ENCODE results near the gene CDCA4.

The CDCA4 gene

DNA sequence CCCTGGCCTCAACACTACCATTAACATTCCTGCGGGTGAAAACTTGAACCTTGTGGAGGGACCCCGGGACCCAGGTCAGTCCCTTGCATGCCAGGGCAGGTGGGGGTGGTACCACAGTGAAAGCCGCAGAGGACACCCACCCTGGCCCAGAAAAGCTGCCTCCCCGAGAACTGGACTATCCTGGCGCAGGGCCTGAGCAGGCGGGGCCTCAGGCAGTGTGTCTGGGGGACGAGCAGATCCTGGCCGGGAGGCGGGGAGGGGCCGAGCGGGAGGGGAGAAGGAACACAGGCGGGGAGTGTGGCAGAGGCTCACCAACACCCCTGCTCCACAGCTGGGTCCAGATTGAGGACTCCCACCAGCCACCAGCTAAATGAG, 52.7 kb downstream of the CDCA4 start:
- peak; percentile 58 for DNase-seq (ENCODE audit: low read depth)
- TF ChIP-seq, protein P1, sequence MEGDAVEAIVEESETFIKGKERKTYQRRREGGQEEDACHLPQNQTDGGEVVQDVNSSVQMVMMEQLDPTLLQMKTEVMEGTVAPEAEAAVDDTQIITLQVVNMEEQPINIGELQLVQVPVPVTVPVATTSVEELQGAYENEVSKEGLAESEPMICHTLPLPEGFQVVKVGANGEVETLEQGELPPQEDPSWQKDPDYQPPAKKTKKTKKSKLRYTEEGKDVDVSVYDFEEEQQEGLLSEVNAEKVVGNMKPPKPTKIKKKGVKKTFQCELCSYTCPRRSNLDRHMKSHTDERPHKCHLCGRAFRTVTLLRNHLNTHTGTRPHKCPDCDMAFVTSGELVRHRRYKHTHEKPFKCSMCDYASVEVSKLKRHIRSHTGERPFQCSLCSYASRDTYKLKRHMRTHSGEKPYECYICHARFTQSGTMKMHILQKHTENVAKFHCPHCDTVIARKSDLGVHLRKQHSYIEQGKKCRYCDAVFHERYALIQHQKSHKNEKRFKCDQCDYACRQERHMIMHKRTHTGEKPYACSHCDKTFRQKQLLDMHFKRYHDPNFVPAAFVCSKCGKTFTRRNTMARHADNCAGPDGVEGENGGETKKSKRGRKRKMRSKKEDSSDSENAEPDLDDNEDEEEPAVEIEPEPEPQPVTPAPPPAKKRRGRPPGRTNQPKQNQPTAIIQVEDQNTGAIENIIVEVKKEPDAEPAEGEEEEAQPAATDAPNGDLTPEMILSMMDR (IDR thresholded peaks at IDR 0.05; ENCODE audit: low read length, missing control alignments) = no peak
- H3K4me3 ChIP-seq (replicated peaks; ENCODE audit: low read depth, low read length) = peak overlapping the region; percentile 40

DNA sequence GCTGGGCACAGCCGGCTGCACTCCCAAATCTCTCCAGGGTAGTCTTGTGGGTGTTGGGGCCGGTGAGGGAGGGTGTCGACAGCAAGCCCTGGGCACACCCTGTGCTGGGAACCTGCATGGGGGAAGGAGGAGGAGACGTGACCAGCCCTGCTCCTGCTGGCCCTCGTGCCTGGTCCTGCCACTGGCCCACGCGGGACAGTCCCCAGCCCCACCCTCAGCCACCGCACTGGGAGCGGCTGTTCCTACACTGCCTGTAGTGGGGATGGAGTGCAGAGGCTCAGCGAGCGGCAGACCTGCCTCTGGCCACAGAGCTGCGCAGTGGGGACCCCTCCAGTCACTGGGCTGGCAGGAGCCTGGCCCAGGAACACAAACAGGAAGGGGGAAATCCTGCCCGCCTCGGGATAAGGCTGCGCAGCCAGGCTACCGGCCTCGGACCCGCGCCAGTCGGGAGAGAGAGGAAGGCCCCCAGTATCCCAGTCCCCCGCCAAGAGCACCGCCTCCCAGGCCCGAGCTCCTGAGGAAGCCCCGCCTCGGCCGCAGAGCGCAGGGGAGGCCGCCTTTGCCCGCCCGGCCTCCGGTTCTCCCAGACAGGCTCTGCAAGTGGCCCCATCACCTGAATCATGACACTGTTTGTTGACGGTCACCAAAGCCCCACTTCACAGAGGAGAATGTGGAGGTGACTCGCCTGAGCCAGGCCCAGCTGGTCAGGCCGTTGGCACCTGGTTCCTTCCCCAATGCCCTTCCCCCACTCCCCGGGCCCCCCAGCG, 53.3 kb downstream of the CDCA4 start:
- DNase-seq (ENCODE audit: low read depth) = peak; percentile 40
- TF ChIP-seq, protein P1 (IDR thresholded peaks at IDR 0.05; ENCODE audit: low read length, missing control alignments) = no peak
- H3K4me3 ChIP-seq (replicated peaks; ENCODE audit: low read depth, low read length) = peak overlapping the region; percentile 40

DNA sequence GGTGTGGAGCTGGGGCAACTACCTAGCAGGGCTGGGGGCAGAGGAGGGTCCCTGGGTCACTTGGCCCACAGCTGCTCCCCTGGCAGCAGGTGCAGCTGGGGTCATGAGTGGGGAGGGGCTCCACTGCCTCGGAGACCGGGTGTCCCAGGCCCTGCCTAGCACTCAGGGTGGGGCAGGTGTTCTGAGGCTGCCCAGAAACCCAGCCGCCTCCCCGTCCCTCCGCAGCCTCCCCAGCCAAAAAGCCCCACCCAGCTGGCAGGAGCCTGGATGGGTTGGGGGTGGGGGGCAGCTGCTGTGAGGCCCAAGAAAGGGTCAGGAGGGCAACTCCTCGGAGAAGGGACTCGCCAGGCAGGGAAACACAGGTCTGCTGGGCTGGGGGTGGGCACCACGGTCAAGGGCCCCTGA, 53.9 kb downstream of the CDCA4 start:
- TF ChIP-seq, protein P1 (IDR thresholded peaks at IDR 0.05; ENCODE audit: low read length, missing control alignments) = no peak
- DNase-seq (ENCODE audit: low read depth) = no peak
- H3K4me3 ChIP-seq (replicated peaks; ENCODE audit: low read depth, low read length) = no peak overlapping the region

DNA sequence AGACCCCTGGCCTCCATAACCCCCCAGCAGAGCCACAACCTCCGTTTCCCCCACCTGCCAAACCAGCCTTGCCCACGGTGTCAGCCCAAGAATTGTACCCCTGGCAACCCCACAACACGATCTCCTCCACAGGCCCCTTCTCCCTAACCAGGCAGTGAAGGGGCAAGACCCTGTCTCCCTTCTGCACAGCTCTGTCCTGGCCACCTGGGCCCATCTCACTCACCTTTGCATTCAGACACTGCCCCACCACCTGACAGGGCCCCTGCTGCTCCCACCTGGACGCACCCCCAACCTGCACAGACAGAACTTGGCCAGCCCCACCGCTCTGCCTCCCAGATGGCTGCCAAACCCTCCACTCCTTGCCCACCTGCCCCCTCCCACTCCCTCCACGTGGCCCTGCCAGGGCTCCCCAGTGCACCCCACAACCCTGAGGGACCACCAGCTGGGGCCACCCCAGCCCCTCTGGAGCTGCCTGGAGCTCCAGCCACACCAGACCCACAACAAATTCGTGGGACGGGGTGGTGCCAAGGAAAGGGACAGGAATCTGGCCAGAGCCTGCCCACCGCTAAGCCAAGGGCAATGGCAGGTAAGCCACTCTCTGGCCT, 54.5 kb downstream of the CDCA4 start:
- TF ChIP-seq, protein P1 (IDR thresholded peaks at IDR 0.05; ENCODE audit: low read length, missing control alignments) = no peak
- no peak overlapping the region for H3K4me3 ChIP-seq (replicated peaks; ENCODE audit: low read depth, low read length)
- DNase-seq (ENCODE audit: low read depth) = no peak

DNA sequence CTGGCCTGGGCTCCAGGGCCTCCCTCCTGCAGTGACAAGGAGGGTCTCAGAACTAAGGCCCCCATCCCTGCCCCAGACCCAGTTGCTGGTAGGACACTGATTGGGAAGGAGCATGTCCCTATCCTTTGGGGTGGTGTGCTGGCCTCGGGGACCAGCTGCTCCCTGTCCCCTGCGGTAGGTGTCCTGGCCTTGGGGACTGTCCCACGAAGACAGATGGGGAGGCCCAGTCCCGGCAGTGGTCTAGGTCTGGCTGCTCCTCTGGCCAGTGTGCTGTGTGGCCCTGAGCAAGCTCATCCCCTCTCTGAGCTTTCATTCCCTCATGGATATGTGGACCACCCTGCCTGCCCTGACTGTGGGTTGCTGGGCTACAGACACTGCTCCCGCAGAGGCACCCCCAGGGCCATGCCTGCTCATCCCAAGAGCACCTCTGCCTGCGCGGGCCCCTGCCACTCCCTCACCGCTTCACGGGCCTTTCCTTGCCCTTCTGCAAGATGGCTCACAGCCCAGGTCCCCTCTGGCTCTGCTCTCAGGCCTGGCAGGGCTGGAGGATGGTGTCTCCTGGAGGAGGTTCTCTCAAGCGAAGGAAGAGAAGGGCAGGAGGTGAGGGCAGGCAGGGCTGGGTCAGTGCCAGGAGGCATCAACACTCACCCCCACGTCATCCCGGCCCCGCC, 55.2 kb downstream of the CDCA4 start:
- DNase-seq (ENCODE audit: low read depth) = no peak
- H3K4me3 ChIP-seq (replicated peaks; ENCODE audit: low read depth, low read length) = no peak overlapping the region
- TF ChIP-seq, protein P1 (IDR thresholded peaks at IDR 0.05; ENCODE audit: low read length, missing control alignments) = no peak

DNA sequence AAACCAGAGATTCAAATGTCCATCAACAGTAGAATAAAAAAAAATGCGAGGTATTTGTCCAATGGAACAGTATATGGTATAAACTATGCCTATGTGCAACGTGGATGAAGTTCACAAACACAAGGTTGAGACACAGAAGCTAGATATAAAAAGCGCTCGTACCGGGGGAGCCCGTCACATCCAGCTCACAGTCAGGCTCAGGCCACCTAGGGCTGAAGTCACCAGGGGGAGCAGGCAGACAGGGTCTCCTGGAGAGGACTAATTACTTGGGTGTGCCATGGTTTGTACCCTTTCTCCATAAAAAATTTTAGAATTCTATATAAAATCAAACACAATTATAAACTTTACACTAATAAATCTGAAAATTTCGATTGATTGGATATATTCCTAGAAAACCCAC, 56.3 kb downstream of the CDCA4 start:
- no peak for DNase-seq (ENCODE audit: low read depth)
- H3K4me3 ChIP-seq (replicated peaks; ENCODE audit: low read depth, low read length) = no peak overlapping the region
- TF ChIP-seq, protein P1 (IDR thresholded peaks at IDR 0.05; ENCODE audit: low read length, missing control alignments) = no peak

Measured in fibroblast of pulmonary artery (primary cell).